Fibroblast of villous mesenchyme (primary cell): ENCODE results near the gene ZNF750. TPM values are rescaled to one million over a fixed set of nuclear protein-coding genes. Genes with fewer than 3 reads are reported as not detected.
"Not testable (repeated sequence)": the region's sequence is repeated elsewhere in the genome, so short reads cannot be mapped to it uniquely, and the experiment has no call there.

Experiments used
- DNase-seq: peaks from one replicate; pipeline ENCODE4 v3.0.0-alpha.2; 2010; ENCODE audit warnings: low read depth
- H3K4me3 ChIP-seq: 2 replicates; pipeline ENCODE4 v1.5.1; 2011; ENCODE audit warnings: low read depth, mild to moderate bottlenecking, low read length
- CTCF ChIP-seq: IDR thresholded peaks from 2 replicates; pipeline ENCODE4 v1.5.1; 2012; ENCODE audit warnings: low read depth, mild to moderate bottlenecking, low read length; ENCODE audit not compliant: insufficient read depth
- total RNA-seq: library from RNA; depleted of rRNA; stranded (reverse); fragments of >200 nt; gene quantifications from 2 replicates; pipeline ENCODE4 v1.2.3, GENCODE V29; 2012

Gene ZNF750
- total RNA-seq, 1 donor, result not detected

DNA sequence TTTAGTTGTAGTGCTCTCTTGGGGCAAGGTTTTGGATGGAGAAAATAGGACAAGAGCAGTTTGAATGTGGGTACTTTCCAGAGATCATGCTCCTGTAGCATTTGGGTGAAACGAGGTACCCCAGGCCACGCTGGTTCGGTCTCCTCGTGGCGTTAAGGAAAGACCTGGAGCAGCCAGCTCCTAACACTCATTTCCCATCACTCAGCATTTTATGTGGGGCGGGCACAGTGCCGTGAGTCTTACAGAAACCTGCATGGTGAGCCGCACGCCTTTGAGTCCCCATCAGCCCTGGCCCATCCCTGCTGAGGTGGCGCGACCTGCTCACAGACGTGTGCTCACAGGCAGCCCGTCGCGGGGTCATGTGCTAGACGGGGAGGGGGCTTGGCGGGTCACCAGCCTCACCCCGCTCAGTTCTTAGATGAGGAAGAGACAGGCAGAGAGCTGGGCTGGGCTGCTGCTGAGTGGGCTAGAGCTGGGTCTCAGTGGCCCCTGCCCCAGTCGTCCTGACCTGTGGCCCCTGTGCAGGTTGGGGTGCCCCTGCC, 50.7 kb downstream of the ZNF750 start:
- TF ChIP-seq CTCF, result no peak
- no peak for DNase-seq
- H3K4me3 ChIP-seq, result no peak overlapping the region

DNA sequence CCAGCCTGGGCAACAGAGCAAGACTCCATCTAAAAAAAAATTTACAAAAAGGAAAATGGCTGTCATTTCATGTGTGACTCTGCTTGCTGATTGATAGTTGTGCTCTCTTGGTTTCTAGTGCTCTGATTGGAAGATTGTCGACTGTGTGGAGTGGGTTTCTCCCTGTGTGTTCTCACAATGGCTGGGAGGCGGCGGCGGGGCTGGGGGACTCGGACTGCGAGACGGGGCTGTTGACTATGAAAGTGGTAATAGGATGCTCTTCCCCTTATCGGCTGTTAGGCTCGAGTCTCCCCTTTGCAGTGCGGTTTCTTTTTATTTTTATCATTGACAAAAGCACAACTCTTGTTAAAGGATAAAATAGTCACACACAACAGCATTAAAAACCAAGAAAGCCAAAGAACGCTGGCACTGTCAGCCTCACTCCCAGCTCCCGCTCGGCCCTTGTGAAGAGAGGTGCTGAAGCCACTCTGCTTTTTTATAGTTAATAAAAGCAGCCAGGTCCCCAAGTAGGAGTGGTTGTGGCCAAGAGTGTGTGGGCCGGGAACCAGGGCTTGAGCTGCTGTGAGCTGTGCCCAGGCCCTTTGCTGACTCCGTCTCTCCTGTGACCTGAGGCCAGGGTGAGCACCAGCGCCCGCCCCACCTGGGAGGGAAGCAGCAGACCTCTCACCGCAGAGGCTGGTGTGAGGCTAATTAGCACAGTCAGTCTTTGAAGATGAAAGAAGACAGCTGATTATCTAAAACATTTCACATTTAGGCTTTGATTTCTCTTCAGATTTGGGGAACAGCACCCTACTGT, 51.4 kb downstream of the ZNF750 start:
- H3K4me3 ChIP-seq, result no peak overlapping the region
- no peak for DNase-seq
- no peak for TF ChIP-seq CTCF

DNA sequence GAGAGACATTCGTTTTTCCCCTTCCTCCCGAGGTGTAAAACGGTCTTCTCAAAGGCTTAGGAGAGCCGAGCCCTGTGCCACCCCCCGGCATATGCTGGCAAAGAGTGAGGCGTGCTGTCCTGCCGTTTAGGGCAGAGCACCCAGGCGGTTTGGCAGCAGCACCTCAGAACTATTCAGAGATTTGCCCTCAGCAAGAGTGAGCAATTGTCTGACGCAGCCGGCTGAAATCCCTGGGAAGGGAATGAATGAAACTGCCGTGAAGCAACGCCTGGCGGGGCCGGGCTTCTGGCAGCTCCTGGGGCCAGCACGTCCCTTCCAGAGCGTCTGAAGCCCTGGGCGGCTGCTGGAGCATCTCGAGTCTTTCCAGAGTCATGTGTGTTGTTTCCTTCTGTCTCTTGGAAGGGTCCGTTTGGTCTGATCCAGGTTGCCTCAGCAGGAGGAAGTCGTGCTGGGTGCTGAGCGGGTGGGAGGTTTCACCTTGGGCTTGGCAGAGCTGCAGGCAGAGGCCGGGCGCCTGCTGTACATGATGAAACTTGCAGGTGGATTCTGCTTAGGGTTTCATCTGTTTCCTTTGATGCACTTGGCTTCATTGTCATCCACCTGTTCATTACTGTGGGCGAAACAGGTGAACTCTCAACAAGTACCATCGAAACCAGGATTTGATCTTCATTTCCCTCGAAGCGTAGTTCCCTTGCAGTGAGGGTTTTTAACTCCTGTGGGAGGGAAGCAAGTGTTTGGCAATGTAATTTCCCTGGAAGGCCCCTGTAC, 52.6 kb downstream of the ZNF750 start:
- no peak for DNase-seq
- no peak overlapping the region for H3K4me3 ChIP-seq
- TF ChIP-seq CTCF, result no peak

DNA sequence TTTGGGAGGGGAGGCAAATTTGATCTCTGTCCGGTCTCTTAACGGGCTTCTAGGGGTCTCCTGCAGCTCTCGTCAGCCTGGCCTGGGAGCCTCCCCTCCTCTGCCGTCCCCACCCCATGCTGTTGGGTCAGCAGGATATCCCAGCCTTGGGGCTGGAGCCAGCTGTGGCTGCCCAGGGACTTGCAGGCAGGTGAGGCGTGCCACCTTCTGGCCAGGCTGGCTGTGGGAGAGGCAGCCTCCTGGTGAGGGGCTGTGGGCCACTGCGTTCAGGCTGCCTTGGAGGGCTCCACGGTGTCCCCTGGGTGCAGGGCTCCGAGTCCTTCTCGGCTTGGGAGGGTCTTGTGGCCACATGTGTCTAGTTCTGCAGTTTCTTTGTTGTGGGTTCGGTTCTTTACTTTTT, 53.4 kb downstream of the ZNF750 start:
- H3K4me3 ChIP-seq, result no peak overlapping the region
- TF ChIP-seq CTCF, result no peak
- no peak for DNase-seq

GRCh38 chr17:82785581-82785980, 54.2 kb downstream of the ZNF750 start:
- not testable (repeated sequence) for DNase-seq

GRCh38 chr17:82783498-82783897, 56.3 kb downstream of the ZNF750 start:
- H3K4me3 ChIP-seq, result no peak overlapping the region
- DNase-seq, result no peak
- no peak for TF ChIP-seq CTCF

More at GRCh38 chr17:82785581-82785980, 54.2 kb downstream of the ZNF750 start:
- H3K4me3 ChIP-seq, result not testable (repeated sequence)

- DNase-seq, result no peak
- no peak overlapping the region for H3K4me3 ChIP-seq
- no peak for TF ChIP-seq CTCF
Measured at GRCh38 chr17:82782657-82783207, 57.1 kb downstream of the ZNF750 start.
